Inflammatory macrophage treated with lipopolysaccharide for 1 hour (primary cell): ENCODE data around the gene RSU1.

Experiments used
- DNase-seq, 2 donors: peaks; one replicate each; pipeline ENCODE4 v3.0.0-alpha.2; 2020 to 2022

RSU1 gene

GRCh38 chr10:16585103-16585502, 232.1 kb downstream of the RSU1 start:
- no peak for DNase-seq

- DNase-seq: no peak
Observed at GRCh38 chr10:16583382-16583781, 233.8 kb downstream of the RSU1 start.

- peak; percentile 1 to 4 for DNase-seq
Observed at GRCh38 chr10:16581202-16581601, 236.0 kb downstream of the RSU1 start.

GRCh38 chr10:16570731-16571130, 246.5 kb downstream of the RSU1 start:
- no peak for DNase-seq

GRCh38 chr10:16566202-16566805, 250.9 kb downstream of the RSU1 start:
- DNase-seq: peak in 1 of 2 donors; percentile 3

GRCh38 chr10:16565604-16566003, 251.6 kb downstream of the RSU1 start:
- DNase-seq: no peak

- DNase-seq: no peak
Observed at GRCh38 chr10:16562891-16563290, 254.3 kb downstream of the RSU1 start.

- no peak for DNase-seq
Observed at GRCh38 chr10:16559236-16559773, 257.9 kb downstream of the RSU1 start.

GRCh38 chr10:16547973-16548372, 269.3 kb downstream of the RSU1 start:
- no peak for DNase-seq

GRCh38 chr10:16545116-16545736, 272.0 kb downstream of the RSU1 start:
- DNase-seq: peak; percentile 10 to 33

- DNase-seq: no peak
Observed at GRCh38 chr10:16544591-16544990, 272.6 kb downstream of the RSU1 start.

GRCh38 chr10:16544099-16544498, 273.1 kb downstream of the RSU1 start:
- DNase-seq: no peak
